Limb (tissue), 2 donors: ENCODE data around the gene MYO18B.

Source experiments
- DNase-seq, 2 donors: peaks; one replicate each; pipeline ENCODE4 v3.0.0-alpha.2; 2016; ENCODE audit errors: extremely low spot score in 2 of 2

Gene MYO18B

GRCh38 chr22:26041931-26042330, 299.9 kb downstream of the MYO18B start:
- DNase-seq: no peak

DNA sequence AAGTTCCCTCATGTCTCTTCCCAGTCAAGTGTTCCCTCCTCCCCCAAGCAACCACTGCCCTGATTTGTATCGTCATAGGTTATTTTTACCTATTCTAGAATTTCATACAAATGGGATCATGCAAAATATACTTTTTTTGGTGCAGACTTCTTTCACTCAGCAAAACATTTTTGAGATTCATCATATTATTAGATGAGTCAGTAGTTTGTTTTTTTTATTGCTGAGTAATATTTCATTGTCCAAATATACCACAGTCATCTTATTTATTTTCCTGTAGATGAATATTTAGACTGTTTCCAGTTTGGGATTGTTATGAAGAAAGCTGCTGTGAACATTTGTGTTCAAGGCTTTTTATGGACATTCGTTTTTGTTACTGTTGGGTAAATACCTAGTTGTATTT, 301.0 kb downstream of the MYO18B start:
- DNase-seq: no peak

DNA sequence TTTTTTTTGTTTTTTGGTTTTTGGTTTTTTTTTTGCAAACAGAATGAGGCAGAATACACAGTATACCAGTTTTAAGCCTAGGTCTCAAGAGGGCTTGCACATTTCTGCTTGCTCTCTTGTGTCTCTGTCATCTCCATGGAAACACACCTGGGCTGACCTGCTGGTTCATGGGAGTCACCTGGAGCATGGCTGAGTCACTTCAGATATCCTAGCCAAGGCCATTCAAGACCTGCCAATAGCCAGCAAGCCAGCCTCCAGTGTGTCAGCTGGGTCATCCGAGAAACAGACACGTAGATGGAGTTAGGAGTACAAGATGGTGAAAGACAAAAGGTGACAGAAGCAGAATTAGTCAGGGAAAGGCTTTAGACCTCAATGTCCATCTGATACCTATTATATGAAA, 303.1 kb downstream of the MYO18B start:
- no peak for DNase-seq

DNA sequence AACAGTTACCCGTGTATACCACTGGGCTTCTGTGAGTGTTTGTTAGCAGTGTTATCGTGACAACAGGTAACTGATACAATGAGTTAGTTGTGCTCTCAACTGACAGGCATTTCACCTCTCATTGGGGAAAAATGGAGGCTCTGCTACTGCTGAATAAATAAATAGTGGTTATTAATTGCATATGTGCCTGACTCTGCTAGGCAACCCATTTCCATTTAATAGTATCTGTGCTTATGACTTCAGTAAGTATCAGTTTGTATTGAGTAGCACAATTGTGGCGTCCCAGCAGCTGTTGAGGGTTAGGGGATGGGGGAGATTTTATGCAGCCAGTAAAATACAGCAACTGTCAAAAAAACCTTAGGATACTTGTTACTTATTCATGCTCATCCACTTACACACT, 303.9 kb downstream of the MYO18B start:
- DNase-seq: no peak

GRCh38 chr22:26047516-26047915, 305.5 kb downstream of the MYO18B start:
- no peak for DNase-seq

GRCh38 chr22:26047920-26048319, 305.9 kb downstream of the MYO18B start:
- DNase-seq: no peak

GRCh38 chr22:26050079-26050478, 308.1 kb downstream of the MYO18B start:
- DNase-seq: no peak

DNA sequence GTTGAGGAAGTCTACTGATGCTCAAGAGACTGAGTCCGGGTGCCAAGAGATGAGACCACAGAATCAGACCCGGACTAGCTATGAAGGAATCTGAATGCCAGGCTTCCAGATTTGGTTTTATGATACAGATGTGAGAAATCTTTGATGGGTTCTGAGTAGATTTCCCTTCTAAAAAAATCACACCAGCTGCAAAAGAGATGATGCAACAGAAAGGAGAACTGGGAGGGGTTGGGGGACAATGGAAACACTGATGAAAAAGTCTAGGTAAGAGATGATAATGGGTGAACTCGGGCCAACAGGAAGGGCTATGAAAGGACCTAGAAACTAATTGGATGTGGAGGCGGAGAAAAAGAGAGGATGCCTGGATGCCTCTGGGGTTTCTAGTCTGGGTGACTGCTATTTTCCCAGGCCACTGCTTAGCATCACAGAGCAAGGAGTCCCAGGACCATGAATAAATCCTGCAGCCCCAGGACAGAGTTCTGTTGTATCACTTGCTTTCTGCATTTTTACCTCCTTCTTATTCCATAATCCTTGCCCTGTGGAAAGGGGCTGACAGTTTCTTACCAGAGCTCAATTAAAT, 311.8 kb downstream of the MYO18B start:
- no peak for DNase-seq

DNA sequence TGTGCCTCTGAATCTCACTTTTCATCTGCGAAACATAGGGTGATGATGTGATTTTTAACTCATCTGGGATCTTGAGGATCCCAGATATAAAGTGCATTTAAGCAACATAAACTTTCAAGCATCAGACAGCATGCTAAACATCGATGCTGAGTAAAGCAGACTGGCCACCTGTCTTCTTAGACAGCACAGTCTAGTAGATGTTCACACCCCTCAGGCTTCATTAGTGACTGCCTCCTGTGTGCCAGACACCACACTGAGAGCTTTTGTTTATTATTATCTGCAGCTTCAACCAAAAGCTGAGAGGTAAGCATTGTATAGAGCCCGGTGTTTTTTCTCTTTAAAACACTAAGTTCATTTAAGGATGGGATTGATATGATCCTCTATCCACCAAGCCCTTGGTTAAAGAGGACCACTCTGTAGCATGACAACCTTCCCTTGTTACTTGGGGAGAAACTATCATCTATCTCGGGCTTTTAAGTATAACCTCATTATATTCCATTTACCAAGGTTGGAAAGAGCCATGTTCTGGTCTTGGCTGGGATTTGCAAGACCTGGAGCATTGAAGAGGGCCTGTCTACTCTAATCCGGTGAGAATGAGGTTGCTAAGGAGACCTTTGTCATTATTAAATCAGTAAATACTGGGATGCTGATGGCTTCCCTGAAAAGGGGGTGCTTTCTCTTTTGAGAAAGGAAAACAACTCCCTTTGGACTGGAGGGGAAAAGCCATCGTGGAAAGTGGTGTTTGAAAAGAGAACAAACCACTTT, 313.0 kb downstream of the MYO18B start:
- no peak for DNase-seq

DNA sequence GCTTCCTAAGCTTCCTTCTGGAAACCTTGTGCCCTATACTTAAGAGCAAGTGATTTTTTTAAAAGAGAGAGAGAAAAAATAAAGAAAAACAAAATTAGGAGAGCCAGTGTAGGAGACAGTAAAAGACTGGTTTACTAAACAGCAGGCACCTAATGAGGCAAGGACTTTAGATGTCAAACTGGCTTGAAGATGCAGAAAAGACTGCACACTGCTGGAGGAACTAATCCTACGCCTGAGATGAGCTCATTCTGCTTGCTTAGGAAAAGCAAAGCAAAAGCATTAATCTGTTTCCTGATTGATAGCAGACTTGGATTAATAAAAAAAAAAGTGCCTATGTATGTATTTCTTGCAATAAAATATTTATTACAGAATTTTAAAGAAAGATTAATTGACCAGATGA, 313.7 kb downstream of the MYO18B start:
- no peak for DNase-seq

GRCh38 chr22:26056455-26057200, 314.6 kb downstream of the MYO18B start:
- DNase-seq: no peak

- DNase-seq: no peak
Measured at GRCh38 chr22:26057731-26058130, 315.7 kb downstream of the MYO18B start.

DNA sequence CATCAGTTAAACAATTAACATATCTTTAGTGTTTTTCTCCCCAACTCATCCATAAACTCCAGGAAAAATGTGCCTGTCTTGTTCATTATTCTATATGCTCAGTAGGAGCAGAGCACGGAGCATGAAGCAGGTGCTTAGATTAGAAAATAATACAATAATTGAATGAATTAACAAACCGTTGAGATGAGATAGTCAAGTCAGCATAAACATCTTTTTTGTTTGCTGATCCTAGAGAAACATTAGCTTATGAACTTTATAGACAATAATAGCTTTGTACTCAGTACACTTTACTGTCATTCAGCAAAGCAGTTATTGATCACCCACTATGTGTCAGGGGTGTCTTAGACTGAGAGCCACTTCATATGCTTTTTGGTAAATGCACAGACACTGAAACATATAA, 322.1 kb downstream of the MYO18B start:
- DNase-seq: no peak

- DNase-seq: no peak
Measured at GRCh38 chr22:26065847-26066246, 323.9 kb downstream of the MYO18B start.

GRCh38 chr22:26066534-26066933, 324.5 kb downstream of the MYO18B start:
- DNase-seq: peak in 1 of 2 donors; percentile 42

GRCh38 chr22:26068571-26068970, 326.6 kb downstream of the MYO18B start:
- DNase-seq: no peak

- no peak for DNase-seq
Measured at GRCh38 chr22:26072621-26073020, 330.6 kb downstream of the MYO18B start.

DNA sequence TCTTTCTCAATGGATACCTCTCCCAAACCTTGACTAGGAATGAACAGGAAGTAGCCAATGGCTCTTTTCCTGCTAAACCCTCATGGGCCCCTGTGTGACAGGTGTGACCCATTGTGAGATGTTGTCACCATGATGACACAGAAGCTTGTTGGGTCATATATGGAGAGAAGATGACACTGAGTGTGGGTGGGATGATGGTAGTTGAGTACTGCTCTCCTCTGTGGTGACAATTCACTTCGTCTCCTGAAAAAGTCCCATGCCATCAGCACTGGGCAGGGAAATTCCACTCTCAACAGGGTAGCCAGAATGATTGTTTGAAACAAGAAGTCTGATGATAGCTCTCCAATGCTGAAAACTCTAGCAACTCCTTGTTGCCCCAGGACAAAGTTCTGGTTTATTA, 333.3 kb downstream of the MYO18B start:
- DNase-seq: no peak

DNA sequence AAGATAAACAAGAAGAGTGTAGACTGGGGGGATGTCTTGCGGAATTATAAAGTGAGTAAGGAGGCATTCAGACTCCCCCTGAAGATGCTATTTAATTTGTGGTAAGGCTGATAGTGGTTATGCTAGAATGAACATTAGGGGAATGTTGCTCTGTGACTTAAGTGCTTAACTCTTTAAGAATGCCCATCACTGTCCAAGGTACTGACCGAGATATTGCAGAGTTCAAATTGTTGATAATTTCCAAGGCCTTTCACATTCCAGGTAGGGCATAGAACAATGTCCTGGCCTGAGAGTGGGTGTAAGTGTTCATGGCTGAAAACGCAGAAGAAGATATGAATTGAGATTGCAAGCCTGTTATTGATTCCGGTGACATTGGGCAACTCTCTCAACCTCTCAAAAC, 337.0 kb downstream of the MYO18B start:
- no peak for DNase-seq
